Parathyroid adenoma (tissue), 2 donors: ENCODE data around the gene SAPCD1.
A peak's percentile ranks its signal among the peaks of the same experiment; 100 is the strongest.

ENCODE experiments used
- H2AFZ ChIP-seq: fragments of 300-600 bp; sonication (generic); one replicate; pipeline ENCODE4 v1.7.0; 2017; ENCODE audit warnings: antibody characterized with exemption, mild to moderate bottlenecking
- H3K27ac ChIP-seq: fragments of 300-600 bp; sonication (generic); one replicate; pipeline ENCODE4 v1.7.0; 2017
- H3K27me3 ChIP-seq: fragments of 300-600 bp; sonication (generic); one replicate; pipeline ENCODE4 v1.7.0; 2017; ENCODE audit warnings: low read length; ENCODE audit not compliant: control insufficient read depth, insufficient read depth
- H3K36me3 ChIP-seq: fragments of 300-600 bp; sonication (generic); one replicate; pipeline ENCODE4 v1.7.0; 2017; ENCODE audit warnings: low read length; ENCODE audit not compliant: control insufficient read depth, insufficient read depth
- H3K4me1 ChIP-seq: fragments of 300-600 bp; sonication (generic); one replicate; pipeline ENCODE4 v1.7.0; 2017; ENCODE audit warnings: control low read depth
- H3K4me2 ChIP-seq: fragments of 300-600 bp; sonication (generic); one replicate; pipeline ENCODE4 v1.7.0; 2017; ENCODE audit warnings: low read length
- H3K4me3 ChIP-seq: fragments of 300-600 bp; sonication (generic); one replicate; pipeline ENCODE4 v1.7.0; 2017; ENCODE audit warnings: low read depth, low read length
- H3K79me2 ChIP-seq: fragments of 300-600 bp; sonication (generic); one replicate; pipeline ENCODE4 v1.7.0; 2017; ENCODE audit warnings: control low read depth
- H3K9ac ChIP-seq: fragments of 300-600 bp; sonication (generic); one replicate; pipeline ENCODE4 v1.7.0; 2017; ENCODE audit warnings: mild to moderate bottlenecking
- H3K9me3 ChIP-seq: fragments of 300-600 bp; sonication (generic); one replicate; pipeline ENCODE4 v1.7.0; 2017; ENCODE audit warnings: low read length; ENCODE audit not compliant: control insufficient read depth
- TF ChIP-seq, protein P1 (sequence below): fragments of 300-600 bp; sonication (generic); IDR thresholded peaks from one replicate; pipeline ENCODE4 v1.7.0; 2017; ENCODE audit warnings: antibody characterized with exemption, mild to moderate bottlenecking
- donor health status: primary hyperparathyroidism.

SAPCD1 gene

DNA sequence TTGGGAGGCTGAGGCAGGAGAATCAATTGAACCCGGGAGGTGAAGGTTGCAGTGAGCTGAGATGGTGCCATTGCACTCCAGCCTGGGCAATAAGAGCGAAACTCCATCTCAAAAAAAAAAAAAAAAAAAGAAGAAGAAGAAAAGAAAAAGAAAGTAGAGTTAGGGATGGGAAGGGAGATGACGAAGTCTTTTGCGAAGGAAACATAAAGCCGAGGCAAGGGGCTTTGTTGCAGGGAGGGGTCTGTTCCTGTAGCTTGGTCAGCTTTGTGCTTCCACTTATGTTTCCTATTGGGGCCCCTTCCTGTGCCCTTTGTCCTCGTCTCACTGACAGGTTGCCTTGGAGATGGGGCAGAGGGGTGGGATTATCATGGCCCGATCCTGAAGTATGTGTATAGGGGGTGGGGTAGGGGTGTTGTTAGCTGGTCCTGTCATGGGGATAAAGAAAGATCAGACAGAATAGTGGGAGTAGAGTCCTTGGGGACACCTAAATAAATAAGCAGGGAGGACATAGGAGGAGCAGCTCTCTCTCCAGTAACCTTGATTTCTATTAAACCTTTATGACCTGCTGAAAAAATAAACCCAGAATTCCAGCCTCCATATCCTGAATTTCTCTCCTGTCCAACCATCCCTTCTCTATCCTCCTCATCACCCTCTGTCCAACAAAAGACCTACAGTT is 25.0 kb upstream of the SAPCD1 start:
- Histone ChIP-seq H3K27ac (peak overlapping the region; percentile 84), H3K9ac (no peak overlapping the region), H3K4me1 (peaks cover 9% of the 10 kb centered on the region), H3K79me2 (no peaks in the 10 kb centered on the region), H2AFZ (peak overlapping the region; percentile 92), H3K4me2 (peak overlapping the region; percentile 8), H3K4me3 (no peak overlapping the region), H3K36me3 (no peaks in the 10 kb centered on the region), H3K9me3 (no peaks in the 10 kb centered on the region), H3K27me3 (no peaks in the 10 kb centered on the region)
- TF ChIP-seq, protein P1, sequence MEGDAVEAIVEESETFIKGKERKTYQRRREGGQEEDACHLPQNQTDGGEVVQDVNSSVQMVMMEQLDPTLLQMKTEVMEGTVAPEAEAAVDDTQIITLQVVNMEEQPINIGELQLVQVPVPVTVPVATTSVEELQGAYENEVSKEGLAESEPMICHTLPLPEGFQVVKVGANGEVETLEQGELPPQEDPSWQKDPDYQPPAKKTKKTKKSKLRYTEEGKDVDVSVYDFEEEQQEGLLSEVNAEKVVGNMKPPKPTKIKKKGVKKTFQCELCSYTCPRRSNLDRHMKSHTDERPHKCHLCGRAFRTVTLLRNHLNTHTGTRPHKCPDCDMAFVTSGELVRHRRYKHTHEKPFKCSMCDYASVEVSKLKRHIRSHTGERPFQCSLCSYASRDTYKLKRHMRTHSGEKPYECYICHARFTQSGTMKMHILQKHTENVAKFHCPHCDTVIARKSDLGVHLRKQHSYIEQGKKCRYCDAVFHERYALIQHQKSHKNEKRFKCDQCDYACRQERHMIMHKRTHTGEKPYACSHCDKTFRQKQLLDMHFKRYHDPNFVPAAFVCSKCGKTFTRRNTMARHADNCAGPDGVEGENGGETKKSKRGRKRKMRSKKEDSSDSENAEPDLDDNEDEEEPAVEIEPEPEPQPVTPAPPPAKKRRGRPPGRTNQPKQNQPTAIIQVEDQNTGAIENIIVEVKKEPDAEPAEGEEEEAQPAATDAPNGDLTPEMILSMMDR = no peak

GRCh38 chr6:31737991-31738979 is 24.2 kb upstream of the SAPCD1 start:
- Histone ChIP-seq H3K9me3 (no peaks in the 10 kb centered on the region), H3K79me2 (no peaks in the 10 kb centered on the region), H3K4me3 (no peak overlapping the region), H2AFZ (peak overlapping the region; percentile 38), H3K27me3 (no peaks in the 10 kb centered on the region), H3K27ac (peak overlapping the region; percentile 54), H3K4me2 (peak overlapping the region; percentile 8), H3K36me3 (no peaks in the 10 kb centered on the region), H3K4me1 (peaks cover 9% of the 10 kb centered on the region), H3K9ac (no peak overlapping the region)
- TF ChIP-seq, protein P1 = no peak

DNA sequence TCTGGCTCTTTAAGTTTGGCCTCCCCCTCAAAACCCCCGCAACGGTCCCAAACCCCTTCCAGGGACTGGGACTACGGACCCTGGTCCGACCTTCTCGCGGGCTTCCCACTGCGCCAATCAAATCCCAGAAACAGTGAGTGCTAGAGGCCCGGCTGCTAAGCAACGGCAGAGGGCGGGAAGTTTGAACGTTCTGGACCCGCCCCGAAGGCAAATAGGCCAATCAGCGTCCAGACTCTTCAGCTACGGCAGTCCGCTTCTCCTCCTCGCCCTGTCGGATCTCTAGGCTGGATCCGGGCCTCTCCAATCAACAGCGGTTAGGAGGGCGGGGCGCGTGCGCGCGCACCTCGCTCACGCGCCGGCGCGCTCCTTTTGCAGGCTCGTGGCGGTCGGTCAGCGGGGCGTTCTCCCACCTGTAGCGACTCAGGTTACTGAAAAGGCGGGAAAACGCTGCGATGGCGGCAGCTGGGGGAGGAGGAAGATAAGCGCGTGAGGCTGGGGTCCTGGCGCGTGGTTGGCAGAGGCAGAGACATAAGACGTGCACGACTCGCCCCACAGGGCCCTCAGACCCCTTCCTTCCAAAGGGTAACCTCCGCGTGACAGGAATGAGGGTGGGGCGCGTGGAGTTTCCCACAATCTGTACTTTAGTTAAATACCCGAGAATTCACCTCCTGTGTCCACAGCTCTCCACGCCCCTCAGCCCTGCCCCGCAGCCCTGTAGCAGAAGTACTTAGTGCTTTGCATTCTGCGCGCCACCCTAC is 22.6 kb upstream of the SAPCD1 start, which contains the start of gene MSH5:
TSS of gene MSH5 (plus strand) at position 367 of the 758 bp plus-strand sequence. CDS start 462 bp downstream, outside the sequence.
- Histone ChIP-seq H3K79me2 (no peaks in the 10 kb centered on the region), H3K4me3 (peak within 1 kb of the TSS; percentile 91), H3K27me3 (no peaks in the 10 kb centered on the region), H3K36me3 (no peaks in the 10 kb centered on the region), H3K9me3 (no peaks in the 10 kb centered on the region), H2AFZ (peak within 1 kb of the TSS; percentile 91), H3K27ac (no peak within 1 kb of the TSS), H3K9ac (no peak within 1 kb of the TSS), H3K4me1 (peaks cover 4% of the 10 kb centered on the region), H3K4me2 (peak within 1 kb of the TSS; percentile 96)
- TF ChIP-seq, protein P1 = no peak

- H3K4me2 ChIP-seq = peak overlapping the region; percentile 96
- TF ChIP-seq, protein P1 = no peak
- no peaks in the 10 kb centered on the region for H3K27me3 ChIP-seq
- H3K36me3 ChIP-seq = no peaks in the 10 kb centered on the region
- no peak overlapping the region for H3K27ac ChIP-seq
- no peaks in the 10 kb centered on the region for H3K9me3 ChIP-seq
- H3K9ac ChIP-seq = no peak overlapping the region
- H3K79me2 ChIP-seq = no peaks in the 10 kb centered on the region
- H2AFZ ChIP-seq = peak overlapping the region; percentile 91
- H3K4me3 ChIP-seq = peak overlapping the region; percentile 91
- H3K4me1 ChIP-seq = peaks cover 4% of the 10 kb centered on the region
These were observed 21.8 kb upstream of the SAPCD1 start for GRCh38 chr6:31740397-31741223.
